Panc1 (cell line): ENCODE results near the gene YDJC.

Experiments
- CTCF ChIP-seq: fragments of 450-650 bp; IDR thresholded peaks from 2 replicates; pipeline ENCODE4 v1.5.1; 2017; ENCODE audit warnings: mild to moderate bottlenecking
- POLR2AphosphoS5 ChIP-seq: IDR thresholded peaks from 2 replicates; pipeline ENCODE4 v1.6.1; 2012; ENCODE audit warnings: mild to moderate bottlenecking, low read depth, low read length, moderate library complexity
- REST ChIP-seq, 2 experiments: IDR thresholded peaks; 2 replicates each; pipeline ENCODE4 v1.6.1; 2011 to 2012; ENCODE audit warnings: low read depth in 2 of 2, control low read depth in 1 of 2, low read length in 1 of 2, mild to moderate bottlenecking in 1 of 2, moderate library complexity in 1 of 2; ENCODE audit not compliant: insufficient read depth in 1 of 2
- SIN3A ChIP-seq: IDR thresholded peaks from 2 replicates; pipeline ENCODE4 v1.6.1; 2012; ENCODE audit warnings: low read depth, mild to moderate bottlenecking, low read length, moderate library complexity, borderline replicate concordance; ENCODE audit not compliant: insufficient read depth

DNA sequence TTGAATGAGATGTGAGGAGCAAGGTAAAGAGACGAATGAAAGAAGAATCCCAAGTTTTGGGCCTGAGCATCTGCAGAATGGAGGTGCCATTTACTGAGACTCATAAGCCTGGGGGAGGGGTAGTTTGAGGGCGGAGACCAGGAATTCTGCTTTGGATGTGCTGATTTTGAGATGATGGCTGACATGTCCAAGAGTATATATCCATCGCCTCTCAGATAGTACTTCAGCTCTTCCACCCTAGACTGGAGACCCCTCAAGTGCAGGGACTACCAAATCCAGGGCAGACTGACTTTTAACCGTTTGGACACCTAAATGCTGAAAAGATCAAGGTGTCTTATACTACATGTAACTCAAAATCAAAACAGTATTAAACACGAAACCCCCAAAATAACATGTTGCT lies 11.0 kb upstream of the YDJC start:
- no peak for TF ChIP-seq CTCF
- TF ChIP-seq POLR2AphosphoS5 = no peak
- no peak for TF ChIP-seq REST (IDR thresholded peaks at IDR 0.05; ENCODE audit: insufficient read depth in 1 of 2, low read depth in 2 of 2, low read length in 1 of 2)
- TF ChIP-seq SIN3A = no peak
